GM19324 (cell line): ENCODE results near the gene INS.

Source experiments
- ATAC-seq: cut with Tn5 transposase; IDR thresholded peaks from one replicate; pipeline ENCODE4 v1.9.1; 2021; ENCODE audit warnings: mild to moderate bottlenecking, moderate library complexity; ENCODE audit not compliant: unreplicated experiment, low FRiP score

Gene INS

DNA sequence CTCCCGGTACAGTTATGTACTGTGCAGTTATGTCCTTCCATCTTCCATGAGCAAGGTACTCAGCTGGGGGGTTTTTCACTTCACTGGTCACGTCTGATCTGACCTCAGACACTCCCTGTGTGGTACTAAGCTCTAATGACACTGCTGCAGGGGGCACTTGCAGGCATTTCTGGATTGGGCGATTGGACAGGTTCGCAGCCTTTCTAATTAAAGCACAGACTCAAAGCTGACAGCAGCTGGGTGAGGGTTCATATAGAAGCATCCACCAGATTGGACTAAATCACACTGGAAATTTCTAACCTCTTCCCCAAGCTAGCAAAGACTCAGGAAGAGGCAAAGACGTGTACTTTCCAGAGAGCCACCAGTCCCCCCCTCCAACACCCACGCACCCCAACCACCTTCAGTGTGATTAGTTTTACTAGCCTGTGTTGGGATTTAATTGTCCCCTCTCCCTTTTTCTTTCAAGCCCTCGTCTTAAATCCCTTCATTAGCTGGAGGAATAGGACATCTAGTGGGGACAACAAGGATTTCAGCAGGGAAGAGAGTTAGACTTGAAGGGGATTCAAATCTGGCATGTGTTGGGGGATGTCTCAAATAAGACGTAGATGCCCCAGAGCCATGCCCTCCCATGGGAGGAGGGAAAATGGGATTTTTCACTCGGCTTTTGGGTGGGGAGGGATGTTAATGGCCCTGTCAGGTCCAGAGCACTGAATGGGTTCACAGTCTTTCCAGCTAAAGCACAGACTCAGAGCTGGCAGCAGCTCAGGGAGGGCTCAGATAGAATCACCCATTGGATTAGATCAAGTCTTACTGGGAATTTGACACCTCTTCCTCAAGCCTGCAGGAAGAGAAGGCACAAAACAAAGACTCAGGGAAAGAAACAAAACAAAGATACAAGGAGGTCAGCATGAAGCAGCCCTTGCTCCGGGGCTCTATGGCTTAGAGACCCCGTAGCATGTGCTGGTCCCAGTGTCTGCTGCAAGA, 10.9 kb downstream of the INS start:
- no peak for ATAC-seq

DNA sequence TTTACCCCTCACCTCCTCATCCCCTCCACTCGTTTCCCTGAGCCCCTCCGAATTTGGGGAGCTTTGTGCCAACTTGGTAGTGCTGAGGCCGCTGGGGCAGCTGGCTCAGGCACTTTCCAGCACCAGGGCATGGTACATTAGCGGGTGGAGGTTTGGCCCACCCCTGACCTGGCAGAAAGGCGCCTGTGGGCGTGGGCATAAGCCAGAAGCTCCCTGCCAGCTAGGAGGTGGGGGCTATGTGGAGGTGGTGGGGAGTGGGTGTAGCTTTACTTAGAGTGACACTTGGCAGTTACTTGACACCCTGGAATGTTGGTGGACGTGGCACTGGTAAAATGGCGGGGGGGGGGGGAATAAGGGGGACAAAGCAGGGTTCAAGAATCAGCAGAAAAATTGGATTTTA, 11.5 kb downstream of the INS start:
- no peak for ATAC-seq

DNA sequence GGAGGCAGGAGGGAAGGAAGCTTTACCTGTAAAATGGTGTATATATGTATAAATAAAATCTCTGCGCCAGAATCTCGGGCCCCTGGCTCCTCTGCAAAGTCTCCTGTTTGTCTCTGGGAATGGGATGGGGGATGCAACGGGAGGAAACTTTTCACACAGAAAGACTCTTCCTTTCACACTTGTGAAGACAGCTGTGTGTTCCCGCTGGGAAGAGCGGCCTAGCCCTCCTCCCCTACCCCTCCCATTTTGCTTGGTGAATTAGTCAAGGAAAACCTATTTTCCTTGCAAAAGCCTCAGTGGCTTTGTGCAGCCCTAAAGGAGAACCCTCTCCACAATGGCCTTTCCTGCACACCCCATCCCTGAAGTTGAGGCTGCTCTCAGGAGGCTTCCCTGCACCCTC, 12.4 kb downstream of the INS start:
- ATAC-seq, result no peak

- no peak for ATAC-seq
Measured at GRCh38 chr11:2147391-2147790, 13.6 kb downstream of the INS start.

DNA sequence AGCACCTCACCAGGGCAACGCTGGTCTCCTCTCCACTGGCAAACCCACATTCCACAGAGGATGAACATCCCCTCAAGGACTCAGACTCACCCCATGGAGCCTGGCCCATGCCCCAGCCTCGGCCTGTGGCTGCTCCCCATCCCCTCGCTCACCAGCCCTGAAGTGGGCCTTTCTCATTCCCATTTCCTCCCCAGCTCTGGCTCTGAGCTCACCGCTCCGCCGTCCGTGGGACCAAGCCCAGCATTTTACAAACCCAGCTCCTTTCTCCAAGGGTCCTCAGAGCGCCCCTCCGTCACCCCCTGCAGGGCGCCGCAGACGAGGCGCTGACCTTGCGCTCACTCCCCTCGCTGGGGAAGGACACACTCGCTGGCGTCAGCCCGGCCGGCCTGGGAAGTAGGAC, 15.0 kb downstream of the INS start:
- no peak for ATAC-seq

DNA sequence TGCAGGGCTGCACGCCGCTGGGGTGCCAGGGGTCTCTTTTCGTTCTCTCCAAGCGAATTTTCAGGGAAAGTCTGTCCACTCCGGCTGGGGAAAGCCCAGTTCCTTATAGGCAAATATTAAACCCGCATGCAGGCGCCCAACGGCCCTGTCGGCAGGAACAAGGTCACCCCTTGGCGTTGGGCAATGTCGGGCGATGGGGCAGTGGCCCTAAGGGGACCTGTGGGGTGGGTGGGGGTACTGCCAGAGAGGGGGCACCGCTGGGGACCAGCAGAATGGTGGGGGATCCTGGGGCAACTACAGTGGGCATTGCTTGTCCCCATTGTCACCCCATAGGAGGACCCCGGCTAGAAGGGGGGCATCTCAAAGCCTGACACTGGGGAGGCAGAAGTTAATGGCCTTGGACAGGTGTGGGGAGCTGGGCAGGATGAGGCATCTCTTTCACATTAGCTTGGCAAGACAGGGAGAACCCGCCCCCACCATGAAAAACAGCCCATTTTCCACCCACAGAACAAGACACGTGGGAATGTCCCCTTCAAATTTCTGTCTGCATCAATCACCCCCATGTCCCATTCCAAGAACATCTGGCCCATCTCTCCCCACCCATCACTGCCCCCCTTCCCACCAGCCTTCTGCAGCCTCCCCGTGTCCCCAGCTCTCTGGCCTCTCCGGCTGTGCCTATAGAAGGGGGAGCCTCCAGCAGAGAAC, 16.3 kb downstream of the INS start:
- no peak for ATAC-seq

GRCh38 chr11:2143799-2144543, 17.0 kb downstream of the INS start:
- ATAC-seq, result no peak

GRCh38 chr11:2143477-2143798, 17.6 kb downstream of the INS start:
- no peak for ATAC-seq

GRCh38 chr11:2142762-2143202, 18.2 kb downstream of the INS start:
- no peak for ATAC-seq

- ATAC-seq, result no peak
Measured at GRCh38 chr11:2142300-2142759, 18.7 kb downstream of the INS start.

DNA sequence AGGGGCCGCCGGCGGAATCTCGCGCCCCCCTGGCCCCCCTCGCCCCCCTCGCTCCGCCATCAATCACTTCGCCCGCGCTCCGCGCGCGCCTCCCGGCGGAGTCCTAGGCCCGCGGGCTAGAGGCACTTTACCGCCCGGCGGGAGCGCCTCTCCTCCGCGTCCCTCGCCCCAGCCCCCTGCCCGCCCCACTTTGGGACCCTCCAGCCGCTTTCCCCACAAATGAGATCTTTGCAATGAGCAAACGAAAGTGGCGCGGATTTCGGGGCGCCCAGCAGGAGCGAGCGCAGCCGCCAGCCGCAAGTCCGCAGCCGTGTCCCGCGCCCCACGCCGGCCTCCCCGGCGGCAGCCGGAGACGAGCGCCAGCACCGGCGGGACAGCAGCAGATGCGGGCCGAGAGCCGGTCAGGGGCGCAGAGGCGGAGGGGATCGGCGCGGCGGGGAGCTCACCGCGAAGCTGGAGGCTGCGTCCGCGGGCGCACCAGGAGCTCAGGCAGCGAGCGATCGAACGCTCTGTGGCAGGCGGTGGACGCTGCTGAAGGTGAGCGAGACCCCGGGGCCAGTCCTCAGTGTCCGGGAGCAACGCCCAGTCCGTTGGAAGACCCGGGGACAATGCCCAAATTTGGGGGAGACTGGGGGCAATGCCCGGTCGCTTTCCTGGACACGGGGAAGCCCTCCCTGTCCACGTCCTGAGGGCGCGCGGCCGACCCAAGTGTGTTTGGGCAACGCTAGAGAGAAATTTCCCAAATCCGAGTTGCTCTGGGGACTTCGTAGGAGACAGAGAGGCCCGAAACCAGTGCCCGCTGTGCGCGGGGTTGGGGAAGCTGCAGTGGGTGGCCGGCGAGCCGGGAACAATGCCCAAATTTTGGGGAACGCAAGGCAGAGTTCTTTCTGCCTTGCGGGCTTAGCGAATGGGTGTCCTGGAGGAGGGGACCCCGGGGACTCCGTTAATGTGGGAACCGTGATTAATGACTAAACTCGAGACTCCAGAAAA, 20.3 kb downstream of the INS start:
- ATAC-seq, result no peak

GRCh38 chr11:2139621-2140337, 21.2 kb downstream of the INS start:
- ATAC-seq, result no peak

GRCh38 chr11:2139123-2139521, 21.9 kb downstream of the INS start, which contains the start of gene IGF2:
IGF2 (minus strand) TSS chr11:2139389; CDS start chr11:2135523, 3,866 bp downstream.
- no peak for ATAC-seq

- ATAC-seq, result no peak
Measured at GRCh38 chr11:2138431-2139122, 22.4 kb downstream of the INS start.

GRCh38 chr11:2138068-2138430, 23.0 kb downstream of the INS start:
- ATAC-seq, result no peak

GRCh38 chr11:2137202-2138067, 23.6 kb downstream of the INS start:
- no peak for ATAC-seq

DNA sequence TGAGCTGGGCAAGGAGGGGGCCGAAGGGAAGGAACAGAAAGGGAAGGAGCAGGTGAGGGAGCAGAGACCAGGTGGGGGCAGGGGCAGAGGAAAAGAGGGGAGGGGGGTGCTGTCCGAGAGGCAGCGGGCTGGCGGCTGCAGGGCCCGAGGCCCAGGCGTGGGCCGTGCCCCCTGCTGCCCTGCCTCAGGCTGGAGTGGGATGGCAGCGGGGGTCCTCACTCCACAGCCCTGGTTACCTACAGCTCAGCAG, 24.1 kb downstream of the INS start:
- ATAC-seq, result no peak
